ENCODE results near the gene SCARF2. TPM values are rescaled to one million over a fixed set of nuclear protein-coding genes. Genes with fewer than 3 reads are reported as not detected.

Gene SCARF2
- total RNA-seq, 1 donor from 2014 or later = 3.4 TPM

- no peak overlapping the region for H3K4me3 Mint-ChIP-seq (ENCODE audit: unreplicated experiment)
- TF ChIP-seq CTCF (IDR thresholded peaks at IDR 0.05; ENCODE audit: partially characterized antibody, unreplicated experiment) = no peak
- no peak overlapping the region for H3K27ac Mint-ChIP-seq (ENCODE audit: unreplicated experiment)
- no peak for DNase-seq
- no peaks in the 10 kb centered on the region for H3K36me3 Mint-ChIP-seq (ENCODE audit: unreplicated experiment)
- peaks cover 9% of the 10 kb centered on the region for H3K4me1 Mint-ChIP-seq (ENCODE audit: low read depth, unreplicated experiment)
- peaks cover 3% of the 10 kb centered on the region for H3K9me3 Mint-ChIP-seq (ENCODE audit: unreplicated experiment)
- H3K27me3 Mint-ChIP-seq (ENCODE audit: unreplicated experiment) = peaks cover 6% of the 10 kb centered on the region
Measured at GRCh38 chr22:20390394-20390907, 47.2 kb downstream of the SCARF2 start.

DNA sequence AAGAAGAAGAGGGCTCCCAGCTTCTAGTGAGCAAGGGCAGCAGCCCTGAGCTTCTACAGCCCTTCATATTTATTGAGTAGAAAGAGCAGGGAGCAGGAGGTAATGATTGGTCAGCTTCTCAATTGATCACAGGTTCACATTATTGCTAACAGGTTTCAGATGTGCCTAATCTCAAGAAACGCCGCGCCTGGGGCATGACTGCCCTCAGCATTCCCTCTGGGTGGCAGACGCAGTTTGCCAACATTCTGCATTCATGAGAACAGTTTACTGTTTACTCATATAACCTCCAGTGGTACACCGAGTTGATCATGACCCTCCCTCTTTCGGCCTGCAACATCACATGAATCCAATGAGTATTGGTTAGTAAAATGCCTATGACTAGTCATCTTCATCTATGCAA lies 48.3 kb downstream of the SCARF2 start:
- Mint-ChIP-seq H3K27me3 (ENCODE audit: unreplicated experiment) (peaks cover 6% of the 10 kb centered on the region), H3K4me3 (ENCODE audit: unreplicated experiment) (no peak overlapping the region), H3K4me1 (ENCODE audit: low read depth, unreplicated experiment) (peaks cover 3% of the 10 kb centered on the region), H3K27ac (ENCODE audit: unreplicated experiment) (no peak overlapping the region), H3K9me3 (ENCODE audit: unreplicated experiment) (no peaks in the 10 kb centered on the region), H3K36me3 (ENCODE audit: unreplicated experiment) (no peaks in the 10 kb centered on the region)
- TF ChIP-seq CTCF (IDR thresholded peaks at IDR 0.05; ENCODE audit: partially characterized antibody, unreplicated experiment) = no peak
- no peak for DNase-seq

GRCh38 chr22:20388200-20388599 lies 49.4 kb downstream of the SCARF2 start:
- peaks cover 6% of the 10 kb centered on the region for H3K27me3 Mint-ChIP-seq (ENCODE audit: unreplicated experiment)
- H3K4me1 Mint-ChIP-seq (ENCODE audit: low read depth, unreplicated experiment) = no peaks in the 10 kb centered on the region
- H3K36me3 Mint-ChIP-seq (ENCODE audit: unreplicated experiment) = no peaks in the 10 kb centered on the region
- TF ChIP-seq CTCF (IDR thresholded peaks at IDR 0.05; ENCODE audit: partially characterized antibody, unreplicated experiment) = no peak
- no peak for DNase-seq
- H3K9me3 Mint-ChIP-seq (ENCODE audit: unreplicated experiment) = peaks cover 2% of the 10 kb centered on the region
- H3K4me3 Mint-ChIP-seq (ENCODE audit: unreplicated experiment) = no peak overlapping the region
- H3K27ac Mint-ChIP-seq (ENCODE audit: unreplicated experiment) = no peak overlapping the region

DNA sequence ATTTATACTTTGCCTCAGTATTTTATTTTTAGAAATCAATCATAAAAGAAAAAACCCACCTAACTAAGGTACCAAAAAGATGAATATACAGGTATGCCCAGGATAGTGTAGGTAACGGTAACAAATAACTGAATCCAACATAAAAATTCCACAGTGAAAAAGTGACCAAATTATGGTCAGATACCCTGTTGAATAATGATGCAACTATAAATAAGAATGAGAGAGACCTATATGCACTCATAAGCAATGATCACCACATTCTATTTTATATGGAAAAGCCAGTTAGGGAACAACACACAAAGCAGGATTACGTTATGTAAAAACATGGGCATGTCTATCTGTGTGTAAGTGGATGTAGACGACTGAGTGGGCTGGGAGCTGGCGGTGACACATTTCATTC lies 50.7 kb downstream of the SCARF2 start:
- no peaks in the 10 kb centered on the region for H3K4me1 Mint-ChIP-seq (ENCODE audit: low read depth, unreplicated experiment)
- TF ChIP-seq CTCF (IDR thresholded peaks at IDR 0.05; ENCODE audit: partially characterized antibody, unreplicated experiment) = no peak
- H3K27ac Mint-ChIP-seq (ENCODE audit: unreplicated experiment) = no peak overlapping the region
- no peak overlapping the region for H3K4me3 Mint-ChIP-seq (ENCODE audit: unreplicated experiment)
- DNase-seq = no peak
- H3K9me3 Mint-ChIP-seq (ENCODE audit: unreplicated experiment) = peaks cover 2% of the 10 kb centered on the region
- H3K27me3 Mint-ChIP-seq (ENCODE audit: unreplicated experiment) = peaks cover 4% of the 10 kb centered on the region
- no peaks in the 10 kb centered on the region for H3K36me3 Mint-ChIP-seq (ENCODE audit: unreplicated experiment)

GRCh38 chr22:20386336-20386735 lies 51.3 kb downstream of the SCARF2 start:
- no peak for DNase-seq
- Mint-ChIP-seq H3K4me3 (ENCODE audit: unreplicated experiment) (no peak overlapping the region), H3K36me3 (ENCODE audit: unreplicated experiment) (no peaks in the 10 kb centered on the region), H3K27ac (ENCODE audit: unreplicated experiment) (no peak overlapping the region), H3K4me1 (ENCODE audit: low read depth, unreplicated experiment) (no peaks in the 10 kb centered on the region), H3K27me3 (ENCODE audit: unreplicated experiment) (peaks cover 4% of the 10 kb centered on the region), H3K9me3 (ENCODE audit: unreplicated experiment) (peaks cover 2% of the 10 kb centered on the region)
- no peak for TF ChIP-seq CTCF (IDR thresholded peaks at IDR 0.05; ENCODE audit: partially characterized antibody, unreplicated experiment)

All from glutamatergic neuron (in vitro differentiated cells).